ENCODE measurements around the gene ODC1.

The ODC1 gene

GRCh38 chr2:10426726-10427617 is 21.2 kb downstream of the ODC1 start:
- Histone ChIP-seq H2AK5ac (ENCODE audit: low read length, severe bottlenecking) (no peak overlapping the region), H3K4me2 (ENCODE audit: low read length, poor library complexity, severe bottlenecking) (no peak overlapping the region), H4K91ac (ENCODE audit: low read length) (no peak overlapping the region), H3K27ac (ENCODE audit: low read length, poor library complexity, severe bottlenecking) (no peak overlapping the region), H3K4ac (ENCODE audit: low read depth in 1 of 2, low read length in 2 of 2) (no peak overlapping the region), H3K18ac (ENCODE audit: low read depth in 1 of 2, low read length in 2 of 2) (no peak overlapping the region), H2BK5ac (ENCODE audit: low read depth, low read length, poor library complexity, severe bottlenecking) (no peak overlapping the region), H3K4me3 (ENCODE audit: insufficient read depth in 1 of 2, low read depth in 1 of 2, low read length in 2 of 2) (no peak overlapping the region), H2AFZ (ENCODE audit: low read depth, low read length) (no peak overlapping the region), H3K23ac (ENCODE audit: low read length in 2 of 2) (no peak overlapping the region), H3K27me3 (ENCODE audit: control insufficient read depth in 1 of 2, insufficient read depth in 1 of 2, low read length in 2 of 2) (peaks cover 0 to 9% of the 10 kb centered on the region in 2 experiments), H3K9ac (ENCODE audit: low read length) (peak overlapping the region; percentile 26), H3K36me3 (ENCODE audit: control insufficient read depth in 1 of 2, insufficient read depth in 2 of 2, low read depth in 1 of 2, low read length in 2 of 2) (peaks cover 11 to 34% of the 10 kb centered on the region in 2 experiments), H3K4me1 (ENCODE audit: control insufficient read depth, insufficient read depth, low read depth, low read length) (peaks cover 32% of the 10 kb centered on the region), H2BK12ac (ENCODE audit: low read length in 2 of 2) (no peak overlapping the region), H4K8ac (ENCODE audit: low read length) (no peak overlapping the region), H3K14ac (ENCODE audit: low read length in 2 of 2) (no peak overlapping the region), H3K79me1 (replicated peaks; ENCODE audit: low read length, poor library complexity, severe bottlenecking) (no peaks in the 10 kb centered on the region), H2BK120ac (ENCODE audit: low read depth, low read length) (no peak overlapping the region), H2BK15ac (ENCODE audit: low read depth, poor library complexity, severe bottlenecking) (no peak overlapping the region), H3K9me3 (ENCODE audit: control insufficient read depth, low read length) (no peaks in the 10 kb centered on the region)
- 96% methylated on average over 37 of the region's 40 CpGs for WGBS
- DNase-seq: no peak

- Histone ChIP-seq H2BK15ac (ENCODE audit: low read depth, poor library complexity, severe bottlenecking) (no peak overlapping the region), H2BK5ac (ENCODE audit: low read depth, low read length, poor library complexity, severe bottlenecking) (no peak overlapping the region), H2BK120ac (ENCODE audit: low read depth, low read length) (no peak overlapping the region), H2AK5ac (ENCODE audit: low read length, severe bottlenecking) (peak overlapping the region; percentile 72), H2BK12ac (ENCODE audit: low read length in 2 of 2) (no peak overlapping the region), H3K4me2 (ENCODE audit: low read length, poor library complexity, severe bottlenecking) (no peak overlapping the region), H3K27ac (ENCODE audit: low read length, poor library complexity, severe bottlenecking) (no peak overlapping the region), H3K23ac (ENCODE audit: low read length in 2 of 2) (no peak overlapping the region), H3K27me3 (ENCODE audit: control insufficient read depth in 1 of 2, insufficient read depth in 1 of 2, low read length in 2 of 2) (no peaks in the 10 kb centered on the region), H4K91ac (ENCODE audit: low read length) (no peak overlapping the region), H4K8ac (ENCODE audit: low read length) (no peak overlapping the region), H3K9me3 (ENCODE audit: control insufficient read depth, low read length) (no peaks in the 10 kb centered on the region), H2AFZ (ENCODE audit: low read depth, low read length) (no peak overlapping the region), H3K4ac (ENCODE audit: low read depth in 1 of 2, low read length in 2 of 2) (no peak overlapping the region), H3K18ac (ENCODE audit: low read depth in 1 of 2, low read length in 2 of 2) (no peak overlapping the region), H3K9ac (ENCODE audit: low read length) (no peak overlapping the region), H3K4me3 (ENCODE audit: insufficient read depth in 1 of 2, low read depth in 1 of 2, low read length in 2 of 2) (no peak overlapping the region), H3K36me3 (ENCODE audit: control insufficient read depth in 1 of 2, insufficient read depth in 2 of 2, low read depth in 1 of 2, low read length in 2 of 2) (peaks cover 11 to 35% of the 10 kb centered on the region in 2 experiments), H3K79me1 (replicated peaks; ENCODE audit: low read length, poor library complexity, severe bottlenecking) (no peaks in the 10 kb centered on the region), H3K14ac (ENCODE audit: low read length in 2 of 2) (peak overlapping the region in 1 of 2 experiments; percentile 22), H3K4me1 (ENCODE audit: control insufficient read depth, insufficient read depth, low read depth, low read length) (peaks cover 29% of the 10 kb centered on the region)
- 79% methylated on average over 9 of the region's 10 CpGs for WGBS
- no peak for DNase-seq
These were observed 22.4 kb downstream of the ODC1 start for GRCh38 chr2:10425699-10426098.

GRCh38 chr2:10424916-10425505 is 23.1 kb downstream of the ODC1 start:
- no peak for DNase-seq
- Histone ChIP-seq H3K14ac (ENCODE audit: low read length in 2 of 2) (no peak overlapping the region), H3K27ac (ENCODE audit: low read length, poor library complexity, severe bottlenecking) (no peak overlapping the region), H3K18ac (ENCODE audit: low read depth in 1 of 2, low read length in 2 of 2) (no peak overlapping the region), H3K4me3 (ENCODE audit: insufficient read depth in 1 of 2, low read depth in 1 of 2, low read length in 2 of 2) (no peak overlapping the region), H2BK15ac (ENCODE audit: low read depth, poor library complexity, severe bottlenecking) (no peak overlapping the region), H2BK5ac (ENCODE audit: low read depth, low read length, poor library complexity, severe bottlenecking) (no peak overlapping the region), H4K91ac (ENCODE audit: low read length) (no peak overlapping the region), H3K4me2 (ENCODE audit: low read length, poor library complexity, severe bottlenecking) (no peak overlapping the region), H3K36me3 (ENCODE audit: control insufficient read depth in 1 of 2, insufficient read depth in 2 of 2, low read depth in 1 of 2, low read length in 2 of 2) (peaks cover 11 to 35% of the 10 kb centered on the region in 2 experiments), H3K79me1 (replicated peaks; ENCODE audit: low read length, poor library complexity, severe bottlenecking) (no peaks in the 10 kb centered on the region), H3K27me3 (ENCODE audit: control insufficient read depth in 1 of 2, insufficient read depth in 1 of 2, low read length in 2 of 2) (no peaks in the 10 kb centered on the region), H3K9me3 (ENCODE audit: control insufficient read depth, low read length) (no peaks in the 10 kb centered on the region), H2AFZ (ENCODE audit: low read depth, low read length) (no peak overlapping the region), H3K9ac (ENCODE audit: low read length) (no peak overlapping the region), H3K23ac (ENCODE audit: low read length in 2 of 2) (no peak overlapping the region), H2BK12ac (ENCODE audit: low read length in 2 of 2) (no peak overlapping the region), H2BK120ac (ENCODE audit: low read depth, low read length) (no peak overlapping the region), H3K4me1 (ENCODE audit: control insufficient read depth, insufficient read depth, low read depth, low read length) (peaks cover 29% of the 10 kb centered on the region), H3K4ac (ENCODE audit: low read depth in 1 of 2, low read length in 2 of 2) (no peak overlapping the region), H2AK5ac (ENCODE audit: low read length, severe bottlenecking) (peak overlapping the region; percentile 72), H4K8ac (ENCODE audit: low read length) (no peak overlapping the region)
- WGBS: 89% methylated on average over 6 of the region's 8 CpGs

- no peak overlapping the region for H4K8ac ChIP-seq (ENCODE audit: low read length)
- H3K36me3 ChIP-seq (ENCODE audit: control insufficient read depth in 1 of 2, insufficient read depth in 2 of 2, low read depth in 1 of 2, low read length in 2 of 2): peaks cover 14 to 41% of the 10 kb centered on the region in 2 experiments
- peak overlapping the region; percentile 72 for H2AK5ac ChIP-seq (ENCODE audit: low read length, severe bottlenecking)
- H2BK120ac ChIP-seq (ENCODE audit: low read depth, low read length): no peak overlapping the region
- no peak overlapping the region for H3K9ac ChIP-seq (ENCODE audit: low read length)
- no peak overlapping the region for H3K18ac ChIP-seq (ENCODE audit: low read depth in 1 of 2, low read length in 2 of 2)
- H3K4me3 ChIP-seq (ENCODE audit: insufficient read depth in 1 of 2, low read depth in 1 of 2, low read length in 2 of 2): no peak overlapping the region
- 93% methylated on average over 11 of the region's 11 CpGs for WGBS
- no peak overlapping the region for H3K14ac ChIP-seq (ENCODE audit: low read length in 2 of 2)
- H3K9me3 ChIP-seq (ENCODE audit: control insufficient read depth, low read length): no peaks in the 10 kb centered on the region
- no peak overlapping the region for H4K91ac ChIP-seq (ENCODE audit: low read length)
- H3K23ac ChIP-seq (ENCODE audit: low read length in 2 of 2): no peak overlapping the region
- H3K4ac ChIP-seq (ENCODE audit: low read depth in 1 of 2, low read length in 2 of 2): no peak overlapping the region
- peak overlapping the region; percentile 63 for H3K27ac ChIP-seq (ENCODE audit: low read length, poor library complexity, severe bottlenecking)
- no peak for DNase-seq
- no peak overlapping the region for H2BK5ac ChIP-seq (ENCODE audit: low read depth, low read length, poor library complexity, severe bottlenecking)
- H3K27me3 ChIP-seq (ENCODE audit: control insufficient read depth in 1 of 2, insufficient read depth in 1 of 2, low read length in 2 of 2): no peaks in the 10 kb centered on the region
- H2BK12ac ChIP-seq (ENCODE audit: low read length in 2 of 2): no peak overlapping the region
- H2BK15ac ChIP-seq (ENCODE audit: low read depth, poor library complexity, severe bottlenecking): no peak overlapping the region
- peaks cover 2% of the 10 kb centered on the region for H3K79me1 ChIP-seq (replicated peaks; ENCODE audit: low read length, poor library complexity, severe bottlenecking)
- no peak overlapping the region for H3K4me2 ChIP-seq (ENCODE audit: low read length, poor library complexity, severe bottlenecking)
- H3K4me1 ChIP-seq (ENCODE audit: control insufficient read depth, insufficient read depth, low read depth, low read length): peaks cover 31% of the 10 kb centered on the region
- H2AFZ ChIP-seq (ENCODE audit: low read depth, low read length): no peak overlapping the region
These were observed 24.1 kb downstream of the ODC1 start for GRCh38 chr2:10424051-10424450.

Measured in mesenchymal stem cell (in vitro differentiated cells and primary cell).